ENCODE results near the gene CLEC1B.
A peak's percentile ranks its signal among the peaks of the same experiment; 100 is the strongest.
"Not testable (repeated sequence)": the region's sequence is repeated elsewhere in the genome, so short reads cannot be mapped to it uniquely, and the experiment has no call there.

Gene CLEC1B

DNA sequence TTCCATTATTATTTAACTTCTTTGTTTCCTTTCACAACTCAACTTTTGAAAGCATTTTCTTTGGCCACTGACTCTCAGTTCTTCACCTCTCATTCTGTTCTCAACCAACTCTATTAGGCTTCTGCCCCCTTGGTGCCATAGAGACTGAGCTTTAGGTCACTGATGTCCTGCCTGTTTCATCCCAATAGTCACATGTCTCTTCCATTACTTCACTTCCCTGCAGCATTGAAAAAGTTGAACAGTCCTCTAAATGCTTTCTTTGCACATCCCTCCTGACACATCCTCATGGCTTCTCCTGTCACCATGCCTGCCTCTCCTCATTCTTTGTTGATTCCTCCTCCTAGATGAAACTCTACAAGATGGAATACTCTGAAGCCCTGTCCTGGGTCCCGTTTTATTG, 25.0 kb downstream of the CLEC1B start:
- DNase-seq = no peak

DNA sequence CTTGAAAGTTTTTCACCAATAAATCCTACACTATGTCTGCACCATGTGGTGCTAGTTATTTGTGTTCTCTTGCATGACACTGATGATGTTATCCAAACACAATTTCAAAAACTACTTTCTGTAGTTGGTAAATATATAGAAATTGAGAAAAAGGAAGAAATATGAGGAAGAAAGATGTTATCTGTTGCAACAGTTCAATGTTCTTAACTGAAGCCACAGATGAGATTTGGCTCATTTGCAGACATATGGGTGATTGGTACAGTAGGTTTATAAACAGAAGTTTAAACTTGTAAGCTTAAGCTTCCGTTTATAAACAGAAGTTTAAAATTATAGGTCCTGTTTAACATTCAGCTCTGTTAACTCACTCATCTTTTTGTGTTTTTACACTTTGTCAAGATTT, 27.7 kb downstream of the CLEC1B start, which contains the start of gene CLEC12A:
Gene CLEC12A, plus strand, starts transcription at position 229 of the 400 bp plus-strand sequence. CDS start 188 bp downstream, outside the sequence.
- DNase-seq = no peak

DNA sequence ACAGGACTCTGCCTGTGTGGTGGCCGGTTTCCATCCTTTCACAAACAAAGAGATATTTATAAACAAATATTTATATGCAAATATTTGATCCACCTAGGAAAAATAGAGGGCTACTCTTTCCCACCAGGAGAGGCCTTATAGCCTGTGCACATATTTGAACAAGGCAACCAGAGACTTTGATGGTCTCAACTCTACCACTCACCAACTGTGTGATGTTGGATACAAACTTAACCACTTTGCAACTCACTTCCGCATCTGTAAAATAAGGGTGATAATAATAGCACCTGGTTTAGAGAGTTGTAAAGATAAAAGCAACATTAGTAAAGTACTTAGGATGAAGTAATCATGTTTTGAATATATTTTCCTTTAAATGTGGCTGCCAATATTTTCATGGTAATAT, 29.2 kb downstream of the CLEC1B start:
- no peak for DNase-seq

DNA sequence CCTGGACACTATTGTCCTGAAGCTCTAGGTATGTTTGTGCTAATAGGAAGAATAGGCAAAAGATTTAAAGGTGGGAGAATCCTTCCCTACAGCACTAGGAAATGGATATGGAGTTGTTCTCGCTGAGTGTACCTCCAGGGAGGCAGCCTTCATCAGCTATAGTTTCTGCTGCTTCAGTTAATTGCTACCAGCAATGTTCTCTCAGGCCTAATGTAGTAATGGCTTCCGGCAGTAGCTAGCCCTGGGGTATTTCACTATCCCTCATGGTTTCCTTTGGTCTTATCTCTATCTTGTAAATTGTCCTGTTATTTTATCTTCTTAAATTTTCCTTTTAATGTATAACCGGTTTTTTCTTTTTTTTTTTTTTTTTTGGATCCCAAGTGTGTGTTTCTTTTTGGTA, 37.0 kb downstream of the CLEC1B start:
- DNase-seq = no peak

DNA sequence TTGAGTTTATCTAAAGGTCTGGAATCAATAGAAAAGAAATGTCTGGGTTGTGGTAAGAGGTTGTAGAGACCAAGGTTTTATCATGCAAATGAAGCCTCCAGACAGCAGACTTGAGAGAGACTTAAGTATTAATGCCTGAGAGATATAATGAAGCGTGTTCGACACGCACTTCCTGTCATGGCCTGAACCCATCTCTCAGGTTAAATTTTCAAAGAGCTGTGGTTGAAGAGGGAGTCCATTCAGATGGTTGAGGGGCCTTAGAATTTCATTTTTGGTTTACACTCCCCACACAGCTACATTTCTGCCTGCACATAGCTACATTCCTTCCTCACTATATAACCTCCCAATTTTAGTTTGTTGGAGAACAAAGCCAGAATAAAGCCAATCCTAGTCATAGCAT, 37.8 kb downstream of the CLEC1B start:
- DNase-seq = no peak

DNA sequence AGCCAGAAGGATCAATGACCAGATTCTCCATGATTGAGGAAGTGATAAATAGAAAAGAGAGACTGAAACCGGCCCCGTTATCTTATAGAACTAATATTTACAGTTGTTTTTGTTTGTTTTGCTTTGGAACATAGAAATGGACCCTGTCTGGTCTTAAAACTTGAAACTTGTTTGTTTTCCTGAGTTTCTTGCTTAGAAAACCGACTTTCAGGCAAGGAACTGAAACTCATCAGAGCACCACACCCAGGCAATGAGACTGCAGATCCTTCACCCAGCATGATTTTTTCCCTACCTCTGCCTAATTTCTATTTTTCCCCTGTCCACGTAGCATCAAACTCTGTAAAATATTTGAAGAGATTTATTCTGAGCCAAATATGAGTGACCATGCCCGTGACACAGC, 38.3 kb downstream of the CLEC1B start:
- DNase-seq = no peak

DNA sequence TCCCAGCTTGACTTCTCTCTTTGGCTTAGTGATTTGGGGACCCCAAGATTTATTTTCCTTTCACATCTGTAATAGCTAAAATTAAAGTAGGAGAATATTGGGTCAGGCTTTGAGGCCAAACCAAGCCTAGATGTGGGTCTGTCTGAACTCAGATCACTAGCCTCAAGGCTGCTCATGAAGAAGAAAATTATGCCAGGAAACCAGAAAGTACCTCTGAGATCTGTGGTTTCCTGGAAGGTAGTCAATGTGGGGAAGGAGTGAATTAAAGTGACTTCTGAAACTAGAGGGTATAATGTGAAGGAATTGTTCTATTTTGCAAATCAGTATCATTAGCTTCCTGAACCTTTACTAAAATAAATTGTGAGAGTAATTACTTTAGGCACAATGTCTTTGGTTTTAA, 41.1 kb downstream of the CLEC1B start:
- DNase-seq = no peak

DNA sequence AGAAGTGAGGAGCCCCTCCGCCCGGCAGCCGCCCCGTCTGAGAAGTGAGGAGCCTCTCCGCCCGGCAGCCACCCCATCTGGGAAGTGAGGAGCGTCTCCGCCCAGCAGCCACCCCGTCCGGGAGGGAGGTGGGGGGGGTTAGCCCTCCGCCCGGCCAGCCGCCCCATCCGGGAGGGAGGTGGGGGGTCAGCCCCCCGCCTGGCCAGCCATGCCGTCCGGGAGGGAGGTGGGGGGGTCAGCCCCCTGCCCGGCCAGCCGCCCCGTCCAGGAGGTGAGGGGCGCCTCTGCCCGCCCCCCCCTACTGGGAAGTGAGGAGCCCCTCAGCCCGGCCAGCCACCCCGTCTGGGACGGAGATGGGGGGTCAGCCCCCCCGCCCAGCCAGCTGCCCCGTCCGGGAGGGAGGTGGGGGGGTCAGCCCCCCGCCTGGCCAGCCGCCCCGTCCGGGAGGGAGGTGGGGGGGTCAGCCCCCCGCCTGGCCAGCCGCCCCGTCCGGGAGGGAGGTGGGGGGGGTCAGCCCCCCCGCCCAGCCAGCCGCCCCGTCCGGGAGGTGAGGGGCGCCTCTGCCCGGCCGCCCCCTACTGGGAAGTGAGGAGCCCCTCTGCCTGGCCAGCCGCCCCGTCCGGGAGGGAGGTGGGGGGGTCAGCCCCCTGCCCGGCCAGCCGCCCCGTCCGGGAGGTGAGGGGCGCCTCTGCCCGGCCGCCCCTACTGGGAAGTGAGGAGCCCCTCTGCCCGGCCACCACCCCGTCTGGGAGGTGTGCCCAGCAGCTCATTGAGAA, 45.8 kb downstream of the CLEC1B start:
- DNase-seq = not testable (repeated sequence)

DNA sequence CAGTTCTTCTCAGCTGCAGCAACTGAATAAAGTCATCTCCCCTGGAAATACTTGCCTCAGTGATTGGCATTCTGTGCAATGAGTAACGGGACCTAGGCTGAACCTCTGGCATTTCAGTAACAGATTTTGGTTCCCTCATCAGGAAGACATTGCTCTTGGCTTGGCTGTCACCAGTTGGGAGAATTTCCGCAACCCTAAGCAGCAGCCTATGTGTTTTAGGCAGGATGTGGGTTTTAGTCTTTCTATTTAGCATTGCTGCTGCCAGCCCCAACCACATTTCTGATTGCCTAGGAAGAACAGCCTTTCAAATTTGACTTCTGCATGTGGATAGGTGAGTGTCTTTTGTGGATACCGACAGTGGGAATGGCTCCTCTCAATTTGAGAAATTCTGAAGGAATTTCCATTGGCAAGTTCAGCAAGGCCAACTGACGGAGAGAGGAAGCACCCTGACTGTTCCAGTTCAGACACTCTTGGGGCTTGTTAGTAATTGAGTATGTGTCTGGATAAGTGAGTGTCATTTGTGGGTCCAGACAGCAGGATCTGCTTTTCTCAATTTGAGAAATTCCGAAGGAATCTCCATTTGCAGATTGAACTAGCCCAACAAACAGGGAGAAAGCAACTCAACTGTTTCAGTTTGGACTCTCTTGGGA, 47.8 kb downstream of the CLEC1B start:
- DNase-seq = peak; percentile 28

DNA sequence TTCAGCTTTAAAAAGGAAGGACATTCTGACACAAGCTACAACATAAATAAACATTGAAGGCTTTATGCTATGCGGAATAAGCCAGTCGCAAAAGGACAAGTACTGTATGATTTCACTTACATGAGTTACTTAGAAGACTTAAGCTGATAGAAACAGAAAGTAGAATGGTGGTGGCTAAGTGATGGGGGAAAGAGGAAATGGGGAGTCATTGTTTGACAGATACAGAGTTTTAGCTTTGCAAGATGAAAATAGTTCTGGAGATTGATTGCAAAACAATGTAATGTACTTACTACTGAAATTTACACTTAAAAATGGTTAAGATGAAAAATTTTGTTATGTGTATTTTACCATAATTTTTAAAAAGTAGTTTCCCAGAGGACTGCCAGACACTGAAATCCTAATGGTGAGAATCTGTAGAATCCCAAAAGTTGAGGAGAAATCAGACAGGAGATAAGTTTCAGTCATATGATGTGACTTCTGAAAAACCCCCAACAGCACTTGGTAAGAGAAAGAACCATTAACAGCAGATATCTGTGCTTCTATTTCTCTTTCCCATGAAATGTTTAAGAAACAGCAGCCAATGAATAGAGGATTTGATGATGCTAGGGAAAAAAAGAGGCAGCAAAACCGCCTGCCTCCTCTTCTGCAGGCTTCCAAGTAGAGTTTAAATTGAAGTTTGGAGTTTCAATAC, 50.2 kb downstream of the CLEC1B start:
- no peak for DNase-seq

DNA sequence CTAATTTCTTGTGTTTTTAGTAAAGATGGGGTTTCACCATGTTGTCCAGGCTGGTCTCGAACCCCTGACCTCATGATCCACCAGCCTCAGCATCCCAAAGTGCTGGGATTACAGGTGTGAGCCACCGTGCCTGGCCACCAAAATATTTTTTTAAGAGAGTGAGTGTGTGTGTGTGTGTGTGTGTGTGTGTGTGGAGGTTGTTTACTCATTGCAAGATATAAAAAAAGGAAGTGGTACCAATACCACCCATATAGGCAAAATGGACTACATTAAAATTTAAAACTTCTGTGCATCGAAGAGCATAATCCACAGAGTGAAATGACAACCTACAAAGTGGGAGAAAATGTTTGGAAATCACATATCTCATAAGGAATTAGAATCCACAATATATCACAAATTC, 51.2 kb downstream of the CLEC1B start:
- DNase-seq = no peak

DNA sequence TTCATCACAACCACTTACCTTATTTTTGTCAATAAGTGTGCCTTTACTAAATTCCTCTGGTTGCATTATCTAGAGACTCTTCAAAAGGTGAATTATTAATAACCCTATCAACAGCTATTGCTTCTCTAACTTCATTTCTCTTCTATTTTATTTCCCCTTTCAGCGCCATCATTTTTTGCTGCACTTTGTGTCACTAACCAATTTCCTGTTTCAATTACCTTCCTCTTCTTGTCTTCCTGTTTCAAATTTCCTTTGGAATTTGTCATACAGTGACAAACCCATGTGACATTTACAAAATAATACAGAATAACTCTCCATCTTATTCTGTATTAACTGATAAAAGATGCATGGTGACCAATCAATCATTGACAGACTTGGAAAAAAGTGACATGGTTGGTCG, 54.5 kb downstream of the CLEC1B start:
- no peak for DNase-seq

DNA sequence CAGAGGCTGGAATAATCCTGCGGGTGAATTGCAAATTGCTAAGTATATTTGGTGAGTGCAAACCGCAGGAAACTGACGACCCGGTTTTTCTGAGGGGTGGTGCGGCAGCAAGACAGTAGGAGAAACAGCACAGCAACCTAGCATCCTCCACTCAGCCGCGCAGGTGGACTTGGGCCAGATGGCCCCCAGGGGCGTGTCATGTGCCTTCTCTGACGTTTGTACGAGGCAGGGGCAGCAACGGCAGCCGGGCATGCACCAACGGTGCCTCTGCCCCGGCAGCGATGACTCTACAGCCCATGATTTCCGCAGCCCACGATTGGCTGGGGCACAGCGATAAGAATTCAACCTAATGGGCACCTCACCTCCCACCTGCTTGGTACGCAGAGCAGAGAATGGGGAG, 55.7 kb downstream of the CLEC1B start:
- DNase-seq = peak; percentile 9

All from activated CD4-positive, alpha-beta T cell treated with anti-CD3 and anti-CD28 coated beads for 48 hours (primary cell).